Testis (tissue), 2 donors: ENCODE measurements around the gene EPO.

ENCODE experiments used
- CTCF ChIP-seq, 3 experiments: fragments of 450-650 bp in 2 of 3; fragments of 200-600 bp in 1 of 3; sonication (generic) in 1 of 3; IDR thresholded peaks; one replicate each; pipeline ENCODE4 v1.5.1; 2016 to 2019; ENCODE audit warnings: antibody characterized with exemption in 3 of 3, mild to moderate bottlenecking in 2 of 3, moderate library complexity in 1 of 3
- POLR2A ChIP-seq: fragments of 450-650 bp; IDR thresholded peaks from one replicate; pipeline ENCODE4 v1.6.1; 2017; ENCODE audit warnings: antibody characterized with exemption, mild to moderate bottlenecking, moderate library complexity

GRCh38 chr7:100682228-100682741, 38.0 kb upstream of the EPO start:
- TF ChIP-seq CTCF (IDR thresholded peaks at IDR 0.05) (no peak), POLR2A (no peak)
